ENCODE measurements around the gene RIC8A.

RIC8A gene

GRCh38 chr11:253160-253885 lies 45.8 kb downstream of the RIC8A start:
- H3K4me3 ChIP-seq (ENCODE audit: low read depth, low read length), result no peak overlapping the region
- TF ChIP-seq, protein P1, sequence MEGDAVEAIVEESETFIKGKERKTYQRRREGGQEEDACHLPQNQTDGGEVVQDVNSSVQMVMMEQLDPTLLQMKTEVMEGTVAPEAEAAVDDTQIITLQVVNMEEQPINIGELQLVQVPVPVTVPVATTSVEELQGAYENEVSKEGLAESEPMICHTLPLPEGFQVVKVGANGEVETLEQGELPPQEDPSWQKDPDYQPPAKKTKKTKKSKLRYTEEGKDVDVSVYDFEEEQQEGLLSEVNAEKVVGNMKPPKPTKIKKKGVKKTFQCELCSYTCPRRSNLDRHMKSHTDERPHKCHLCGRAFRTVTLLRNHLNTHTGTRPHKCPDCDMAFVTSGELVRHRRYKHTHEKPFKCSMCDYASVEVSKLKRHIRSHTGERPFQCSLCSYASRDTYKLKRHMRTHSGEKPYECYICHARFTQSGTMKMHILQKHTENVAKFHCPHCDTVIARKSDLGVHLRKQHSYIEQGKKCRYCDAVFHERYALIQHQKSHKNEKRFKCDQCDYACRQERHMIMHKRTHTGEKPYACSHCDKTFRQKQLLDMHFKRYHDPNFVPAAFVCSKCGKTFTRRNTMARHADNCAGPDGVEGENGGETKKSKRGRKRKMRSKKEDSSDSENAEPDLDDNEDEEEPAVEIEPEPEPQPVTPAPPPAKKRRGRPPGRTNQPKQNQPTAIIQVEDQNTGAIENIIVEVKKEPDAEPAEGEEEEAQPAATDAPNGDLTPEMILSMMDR (IDR thresholded peaks at IDR 0.05; ENCODE audit: low read depth, low read length), result no peak

GRCh38 chr11:253886-254270 lies 46.4 kb downstream of the RIC8A start:
- no peak overlapping the region for H3K4me3 ChIP-seq (ENCODE audit: low read depth, low read length)
- TF ChIP-seq, protein P1 (IDR thresholded peaks at IDR 0.05; ENCODE audit: low read depth, low read length), result no peak

GRCh38 chr11:255176-255575 lies 47.7 kb downstream of the RIC8A start:
- TF ChIP-seq, protein P1 (IDR thresholded peaks at IDR 0.05; ENCODE audit: low read depth, low read length), result no peak
- H3K4me3 ChIP-seq (ENCODE audit: low read depth, low read length), result no peak overlapping the region

DNA sequence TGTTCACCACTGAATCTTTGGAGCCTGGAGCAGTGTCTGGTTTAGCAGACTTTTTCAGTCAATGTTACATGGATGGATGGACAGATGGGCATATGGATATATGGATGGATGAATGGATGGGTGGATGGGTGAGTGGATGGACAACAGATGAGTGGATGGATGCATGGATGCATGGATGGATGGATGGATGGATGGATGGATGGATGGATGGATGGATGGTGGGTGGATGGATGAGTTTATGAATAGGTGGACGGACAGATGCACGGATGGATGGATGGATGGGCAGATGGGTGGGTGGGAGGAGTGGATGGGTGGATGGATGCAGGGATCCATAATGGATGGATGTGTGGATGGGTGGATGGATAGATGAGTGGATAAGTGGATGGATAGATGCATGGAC lies 48.3 kb downstream of the RIC8A start:
- TF ChIP-seq, protein P1 (IDR thresholded peaks at IDR 0.05; ENCODE audit: low read depth, low read length), result no peak
- no peak overlapping the region for H3K4me3 ChIP-seq (ENCODE audit: low read depth, low read length)

DNA sequence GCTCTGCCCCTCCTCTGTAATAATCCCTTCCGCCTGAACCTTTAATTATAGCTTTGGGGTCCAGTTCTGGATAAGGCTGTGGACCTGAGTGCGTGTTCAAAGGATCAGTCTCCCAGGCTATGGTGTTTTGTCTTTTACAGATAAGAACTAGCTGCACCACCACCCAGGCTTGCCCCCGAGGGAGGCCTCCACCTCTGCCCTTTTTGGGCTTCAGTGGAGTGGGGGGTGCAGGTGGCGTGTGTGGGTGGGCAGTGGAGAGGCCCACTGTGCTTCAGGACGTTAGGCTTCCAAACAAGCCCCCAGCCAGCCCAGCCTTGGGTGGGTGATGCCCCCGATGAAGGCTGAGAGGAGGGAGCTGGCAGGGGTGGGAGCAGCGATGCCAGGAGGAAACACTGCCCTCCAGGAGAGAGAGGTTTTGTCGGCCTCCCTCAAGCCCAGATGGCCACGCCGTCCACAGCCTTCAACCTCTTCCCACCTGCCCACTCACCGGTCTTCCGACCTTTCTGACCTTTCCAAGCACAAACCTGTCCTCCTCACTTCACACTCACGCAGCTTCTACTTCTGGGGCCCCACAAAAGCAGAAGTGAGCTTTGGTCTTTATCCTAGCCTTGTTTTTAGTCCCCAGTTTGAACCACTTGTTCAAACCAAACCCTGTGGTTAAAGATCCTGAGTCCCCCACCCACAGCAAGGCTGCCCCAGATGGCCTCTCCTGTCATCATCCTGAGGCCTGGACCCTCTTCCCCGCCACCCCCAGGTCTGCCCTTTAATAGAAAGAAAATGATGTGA lies 49.6 kb downstream of the RIC8A start:
- H3K4me3 ChIP-seq (ENCODE audit: low read depth, low read length), result no peak overlapping the region
- TF ChIP-seq, protein P1 (IDR thresholded peaks at IDR 0.05; ENCODE audit: low read depth, low read length), result no peak

GRCh38 chr11:257766-258493 lies 50.4 kb downstream of the RIC8A start:
- TF ChIP-seq, protein P1 (IDR thresholded peaks at IDR 0.05; ENCODE audit: low read depth, low read length), result no peak

More at GRCh38 chr11:257766-258493, 50.4 kb downstream of the RIC8A start:
- H3K4me3 ChIP-seq (ENCODE audit: low read depth, low read length), result no peak overlapping the region

All from WI38 (cell line).